Thyroid gland (tissue), 4 donors: ENCODE results near the gene BTK. TPM values are rescaled to one million over a fixed set of nuclear protein-coding genes. Genes with fewer than 3 reads are reported as not detected.
A peak's percentile ranks its signal among the peaks of the same experiment; 100 is the strongest.

Experiments used
- DNase-seq, 2 donors: peaks; one replicate each; pipeline ENCODE4 v3.0.0-alpha.2; 2019
- H3K27ac ChIP-seq, 3 donors: fragments of 200-600 bp; sonication (generic); 1 replicate in 2 of 3; 2 replicates in 1 of 3; pipeline ENCODE4 v1.5.1; 2016 to 2019; ENCODE audit warnings: mild to moderate bottlenecking in 1 of 3, moderate library complexity in 1 of 3
- H3K27me3 ChIP-seq: fragments of 200-600 bp; sonication (generic); one replicate; pipeline ENCODE4 v1.5.1; 2019
- H3K36me3 ChIP-seq, 2 donors: fragments of 200-600 bp; sonication (generic); one replicate each; pipeline ENCODE4 v1.5.1; 2016 to 2019
- H3K4me1 ChIP-seq, 2 donors: fragments of 200-600 bp; sonication (generic); one replicate each; pipeline ENCODE4 v1.5.1; 2017 to 2019
- H3K4me3 ChIP-seq, 3 donors: fragments of 200-600 bp; sonication (generic); replicated peaks in 1 of 3; 1 replicate in 2 of 3; 2 replicates in 1 of 3; pipeline ENCODE4 v1.5.1; 2016; ENCODE audit warnings: mild to moderate bottlenecking in 1 of 3
- H3K9me3 ChIP-seq: fragments of 200-600 bp; sonication (generic); one replicate; pipeline ENCODE4 v1.5.1; 2017
- CTCF ChIP-seq, 6 experiments: fragments of 200-600 bp in 3 of 6; fragments of 450-650 bp in 3 of 6; sonication (generic) in 3 of 6; IDR thresholded peaks; one replicate each; pipeline ENCODE4 v1.5.1; 2016 to 2019; ENCODE audit warnings: antibody characterized with exemption in 6 of 6, mild to moderate bottlenecking in 2 of 6, inconsistent platforms in 1 of 6, moderate library complexity in 1 of 6
- POLR2A ChIP-seq, 2 donors: fragments of 450-650 bp; IDR thresholded peaks; one replicate each; pipeline ENCODE4 v1.6.1; 2017; ENCODE audit warnings: antibody characterized with exemption in 2 of 2, mild to moderate bottlenecking in 2 of 2, moderate library complexity in 1 of 2
- WGBS, 2 donors: methylation state at CpG; one replicate each; pipeline ENCODE4 v1.1.5; 2017; 5-methylcytosine and 5-hydroxymethylcytosine counted together
- intact Hi-C: fragments of 100-400 bp; cut with DNase I; formaldehyde crosslinking; loops from one replicate; pipeline ENCODE4 v1.15.1; 2023
- total RNA-seq, 4 donors: library from RNA; depleted of rRNA; stranded (reverse); fragments of >200 nt; gene quantifications; one replicate each; pipeline ENCODE4 v1.2.3, GENCODE V29; 2016

Gene BTK
- total RNA-seq: 1 to 10 TPM in 3 of 4 donors, under 1 TPM in 1; 0.49 to 5.2 (median 1.6) TPM

GRCh38 chrX:101385795-101386541 lies at the start of gene BTK:
Gene BTK, minus strand, starts transcription at chrX:101386191. Its CDS starts 10,907 bp downstream, at chrX:101375284.
- no peaks in the 10 kb centered on the region for H3K36me3 ChIP-seq
- TF ChIP-seq CTCF (IDR thresholded peaks at IDR 0.05): no peak
- TF ChIP-seq POLR2A (IDR thresholded peaks at IDR 0.05): no peak
- no peaks in the 10 kb centered on the region for H3K9me3 ChIP-seq
- no peak within 1 kb of the TSS for H3K27ac ChIP-seq
- no peak for DNase-seq
- H3K4me3 ChIP-seq: no peak within 1 kb of the TSS
- WGBS, 2 donors: 82 to 84% methylated on average over 9 of the region's 9 CpGs
- H3K27me3 ChIP-seq: no peaks in the 10 kb centered on the region
- no peaks in the 10 kb centered on the region for H3K4me1 ChIP-seq
- intact Hi-C loops: no loop called here

DNA sequence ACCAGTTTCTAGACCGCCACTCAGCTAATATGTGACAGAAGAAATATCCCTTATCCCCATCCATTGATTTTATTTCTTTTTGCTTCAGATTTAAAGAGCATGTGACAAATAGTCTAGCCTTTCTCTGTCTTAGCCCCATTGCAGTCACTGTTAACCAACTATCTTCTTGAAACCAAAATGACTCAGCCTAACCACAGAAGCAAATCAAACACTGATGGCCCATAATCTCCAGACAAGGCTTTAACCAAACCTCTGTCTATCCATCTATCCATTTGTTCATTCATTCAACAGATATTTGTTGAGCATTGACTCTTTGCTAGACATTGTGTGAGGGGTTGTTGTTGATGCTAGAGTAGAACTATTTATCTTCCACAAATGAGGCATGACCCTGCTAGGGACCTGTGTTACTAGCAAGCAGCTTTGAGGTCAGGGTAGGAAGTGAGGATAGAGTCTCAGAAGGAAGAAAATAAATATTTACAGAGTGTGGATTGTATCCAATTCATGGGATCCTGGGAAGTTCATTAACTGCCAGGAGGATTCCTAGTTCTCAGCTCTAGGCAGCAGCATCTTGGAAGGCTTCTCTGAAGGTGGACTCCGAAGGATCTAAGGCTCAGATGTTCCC lies 44.6 kb upstream of the BTK start:
- H3K4me3 ChIP-seq: no peak overlapping the region
- DNase-seq: no peak
- intact Hi-C loops: no loop called here
- no peak overlapping the region for H3K27ac ChIP-seq
- H3K27me3 ChIP-seq: no peaks in the 10 kb centered on the region
- peaks cover 0 to 5% of the 10 kb centered on the region in 2 donors for H3K4me1 ChIP-seq
- 91 to 95% methylated on average over 2 of the region's 2 CpGs for WGBS, 2 donors
- no peaks in the 10 kb centered on the region for H3K9me3 ChIP-seq
- no peak for TF ChIP-seq POLR2A (IDR thresholded peaks at IDR 0.05)
- TF ChIP-seq CTCF (IDR thresholded peaks at IDR 0.05): no peak
- no peaks in the 10 kb centered on the region for H3K36me3 ChIP-seq

GRCh38 chrX:101429934-101430333 lies 43.9 kb upstream of the BTK start:
- H3K36me3 ChIP-seq: no peaks in the 10 kb centered on the region

GRCh38 chrX:101427954-101428353 lies 42.0 kb upstream of the BTK start:
- DNase-seq: no peak
- H3K27ac ChIP-seq: no peak overlapping the region
- WGBS, 2 donors: 92 to 100% methylated on average over 2 of the region's 2 CpGs
- H3K9me3 ChIP-seq: no peaks in the 10 kb centered on the region
- intact Hi-C loops: no loop called here
- H3K27me3 ChIP-seq: no peaks in the 10 kb centered on the region
- no peaks in the 10 kb centered on the region for H3K36me3 ChIP-seq
- peaks cover 0 to 5% of the 10 kb centered on the region in 2 donors for H3K4me1 ChIP-seq
- no peak overlapping the region for H3K4me3 ChIP-seq
- TF ChIP-seq POLR2A (IDR thresholded peaks at IDR 0.05): no peak
- TF ChIP-seq CTCF (IDR thresholded peaks at IDR 0.05): no peak

More at GRCh38 chrX:101429934-101430333, 43.9 kb upstream of the BTK start:
- H3K27ac ChIP-seq: no peak overlapping the region
- H3K4me3 ChIP-seq: no peak overlapping the region
- H3K4me1 ChIP-seq: peaks cover 0 to 5% of the 10 kb centered on the region in 2 donors
- DNase-seq: no peak
- WGBS, 2 donors: 95 to 96% methylated on average over 1 of the region's 1 CpG
- intact Hi-C loops: no loop called here
- no peaks in the 10 kb centered on the region for H3K27me3 ChIP-seq
- H3K9me3 ChIP-seq: no peaks in the 10 kb centered on the region
- TF ChIP-seq POLR2A (IDR thresholded peaks at IDR 0.05): no peak
- TF ChIP-seq CTCF (IDR thresholded peaks at IDR 0.05): no peak

GRCh38 chrX:101419489-101419888 lies 33.5 kb upstream of the BTK start:
- no peak for TF ChIP-seq POLR2A (IDR thresholded peaks at IDR 0.05)
- no peak for TF ChIP-seq CTCF (IDR thresholded peaks at IDR 0.05)
- Histone ChIP-seq H3K36me3 (no peaks in the 10 kb centered on the region), H3K4me3 (no peak overlapping the region), H3K27ac (peak overlapping the region; percentile 81 to 98 (median 96)), H3K4me1 (peaks cover 0 to 7% of the 10 kb centered on the region in 2 donors), H3K9me3 (no peaks in the 10 kb centered on the region), H3K27me3 (no peaks in the 10 kb centered on the region)
- peak in 1 of 2 donors; percentile 19 for DNase-seq
- intact Hi-C loops: no loop called here
- 58 to 81% methylated on average over 2 of the region's 2 CpGs for WGBS, 2 donors
